Measurements from ENCODE around the gene NDUFA12.
A peak's percentile ranks its signal among the peaks of the same experiment; 100 is the strongest.
"Not testable (repeated sequence)": the region's sequence is repeated elsewhere in the genome, so short reads cannot be mapped to it uniquely, and the experiment has no call there.

The NDUFA12 gene

GRCh38 chr12:94990222-94990621, 13.3 kb downstream of the NDUFA12 start:
- DNase-seq (ENCODE audit: insufficient read length, low spot score) (no peak), FAIRE-seq (no peak)
- TF ChIP-seq POLR2A (IDR thresholded peaks at IDR 0.05; ENCODE audit: low read depth, low read length): no peak

GRCh38 chr12:94988471-94988870, 15.0 kb downstream of the NDUFA12 start:
- TF ChIP-seq POLR2A (IDR thresholded peaks at IDR 0.05; ENCODE audit: low read depth, low read length): no peak
- no peak for FAIRE-seq
- no peak for DNase-seq (ENCODE audit: insufficient read length, low spot score)

- DNase-seq (ENCODE audit: insufficient read length, low spot score): no peak
- FAIRE-seq: no peak
- no peak for TF ChIP-seq POLR2A (IDR thresholded peaks at IDR 0.05; ENCODE audit: low read depth, low read length)
Measured at GRCh38 chr12:94987801-94988200, 15.7 kb downstream of the NDUFA12 start.

GRCh38 chr12:94987076-94987669, 16.3 kb downstream of the NDUFA12 start:
- no peak for TF ChIP-seq POLR2A (IDR thresholded peaks at IDR 0.05; ENCODE audit: low read depth, low read length)
- no peak for DNase-seq (ENCODE audit: insufficient read length, low spot score)
- no peak for FAIRE-seq

- not testable (repeated sequence) for DNase-seq (ENCODE audit: insufficient read length, low spot score)
Measured at GRCh38 chr12:94985099-94985498, 18.4 kb downstream of the NDUFA12 start.

GRCh38 chr12:94983321-94983720, 20.2 kb downstream of the NDUFA12 start:
- FAIRE-seq: peak; percentile 52
- no peak for TF ChIP-seq POLR2A (IDR thresholded peaks at IDR 0.05; ENCODE audit: low read depth, low read length)
- no peak for DNase-seq (ENCODE audit: insufficient read length, low spot score)

More at GRCh38 chr12:94985099-94985498, 18.4 kb downstream of the NDUFA12 start:
- not testable (repeated sequence) for FAIRE-seq

GRCh38 chr12:94982456-94982855, 21.0 kb downstream of the NDUFA12 start:
- no peak for TF ChIP-seq POLR2A (IDR thresholded peaks at IDR 0.05; ENCODE audit: low read depth, low read length)
- DNase-seq (ENCODE audit: insufficient read length, low spot score): no peak
- FAIRE-seq: no peak

GRCh38 chr12:94980577-94980976, 22.9 kb downstream of the NDUFA12 start:
- no peak for FAIRE-seq
- DNase-seq (ENCODE audit: insufficient read length, low spot score): no peak
- TF ChIP-seq POLR2A (IDR thresholded peaks at IDR 0.05; ENCODE audit: low read depth, low read length): no peak

GRCh38 chr12:94979941-94980340, 23.6 kb downstream of the NDUFA12 start:
- no peak for TF ChIP-seq POLR2A (IDR thresholded peaks at IDR 0.05; ENCODE audit: low read depth, low read length)
- FAIRE-seq: no peak
- DNase-seq (ENCODE audit: insufficient read length, low spot score): no peak

- peak; percentile 11 for FAIRE-seq
- no peak for TF ChIP-seq POLR2A (IDR thresholded peaks at IDR 0.05; ENCODE audit: low read depth, low read length)
- DNase-seq (ENCODE audit: insufficient read length, low spot score): no peak
Measured at GRCh38 chr12:94977766-94978468, 25.6 kb downstream of the NDUFA12 start.

- FAIRE-seq (no peak), DNase-seq (ENCODE audit: insufficient read length, low spot score) (no peak)
- TF ChIP-seq POLR2A (IDR thresholded peaks at IDR 0.05; ENCODE audit: low read depth, low read length): no peak
Measured at GRCh38 chr12:94973221-94973620, 30.3 kb downstream of the NDUFA12 start.

- FAIRE-seq (no peak), DNase-seq (ENCODE audit: insufficient read length, low spot score) (no peak)
- TF ChIP-seq POLR2A (IDR thresholded peaks at IDR 0.05; ENCODE audit: low read depth, low read length): no peak
Measured at GRCh38 chr12:94972795-94973194, 30.7 kb downstream of the NDUFA12 start.

GRCh38 chr12:94971923-94972322, 31.6 kb downstream of the NDUFA12 start:
- FAIRE-seq: no peak
- TF ChIP-seq POLR2A (IDR thresholded peaks at IDR 0.05; ENCODE audit: low read depth, low read length): no peak
- no peak for DNase-seq (ENCODE audit: insufficient read length, low spot score)

GRCh38 chr12:94970560-94970959, 32.9 kb downstream of the NDUFA12 start:
- no peak for FAIRE-seq
- TF ChIP-seq POLR2A (IDR thresholded peaks at IDR 0.05; ENCODE audit: low read depth, low read length): no peak
- no peak for DNase-seq (ENCODE audit: insufficient read length, low spot score)

GRCh38 chr12:94969424-94969823, 34.1 kb downstream of the NDUFA12 start:
- DNase-seq (ENCODE audit: insufficient read length, low spot score) (no peak), FAIRE-seq (no peak)
- no peak for TF ChIP-seq POLR2A (IDR thresholded peaks at IDR 0.05; ENCODE audit: low read depth, low read length)
